Urinary bladder (tissue), 4 donors: ENCODE measurements around the gene TMEM126A. TPM values are rescaled to one million over a fixed set of nuclear protein-coding genes. Genes with fewer than 3 reads are reported as not detected.
A peak's percentile ranks its signal among the peaks of the same experiment; 100 is the strongest.
"Not testable (repeated sequence)": the region's sequence is repeated elsewhere in the genome, so short reads cannot be mapped to it uniquely, and the experiment has no call there.

Source experiments
- DNase-seq: peaks from one replicate; pipeline ENCODE4 v3.0.0-alpha.2; 2015; ENCODE audit errors: extremely low spot score
- H3K27ac ChIP-seq: one replicate; pipeline ENCODE4 v1.5.1; 2013; ENCODE audit warnings: low read depth, mild to moderate bottlenecking, moderate library complexity
- H3K36me3 ChIP-seq: one replicate; pipeline ENCODE4 v1.6.1; 2013; ENCODE audit warnings: mild to moderate bottlenecking, moderate library complexity; ENCODE audit not compliant: insufficient read depth
- H3K4me1 ChIP-seq: one replicate; pipeline ENCODE4 v1.6.1; 2013; ENCODE audit warnings: mild to moderate bottlenecking, moderate library complexity; ENCODE audit not compliant: insufficient read depth
- H3K4me3 ChIP-seq: one replicate; pipeline ENCODE4 v1.5.1; 2013; ENCODE audit warnings: low read depth, low read length
- WGBS: extraction: QIAGEN DNeasy Blood & Tissue Kit; methylation state at CpG from one replicate; pipeline ENCODE4 v1.1.7; 2013; 5-methylcytosine and 5-hydroxymethylcytosine counted together
- polyA plus RNA-seq: library from polyadenylated mRNA; stranded (reverse); fragments of 200-250 nt; gene quantifications from one replicate; pipeline ENCODE4 v1.2.3, GENCODE V29; 2013
- total RNA-seq: library from RNA; depleted of rRNA; stranded (reverse); fragments of >200 nt; gene quantifications from one replicate; pipeline ENCODE4 v1.2.3, GENCODE V29; 2014
- donor health status: healthy with polysubstance abuse.
- donor health status: healthy.

TMEM126A gene
- total and polyA plus RNA-seq, 2 donors, result 29.3 to 37.0 TPM

DNA sequence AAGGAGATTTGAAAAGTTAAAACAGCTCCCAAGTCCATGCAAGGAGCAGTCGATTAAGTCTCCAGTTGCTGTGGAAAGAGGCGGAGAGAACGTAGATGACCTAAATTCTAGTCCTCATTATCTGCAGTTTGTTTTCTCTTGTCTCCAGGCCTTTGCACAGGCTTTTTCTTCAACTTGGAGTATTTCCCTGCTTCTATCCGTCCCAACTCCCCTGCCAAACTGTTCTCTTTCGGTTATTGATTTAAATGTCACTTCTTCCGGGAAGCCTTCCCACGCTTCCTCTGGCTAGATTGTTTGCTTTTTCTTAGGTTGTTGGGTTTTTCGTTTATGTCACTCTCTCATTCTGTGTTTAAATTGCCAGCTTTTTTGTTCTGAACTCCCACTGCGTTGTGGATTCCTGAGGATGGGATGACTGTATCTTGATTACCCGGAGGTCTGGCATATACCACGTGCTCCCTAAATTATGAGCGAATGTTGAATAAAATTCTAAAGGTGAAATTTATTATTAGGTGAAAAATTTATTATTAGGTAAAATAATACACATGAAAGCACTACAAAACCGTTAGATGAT is 18.9 kb upstream of the TMEM126A start:
- no peak for DNase-seq
- no peaks in the 10 kb centered on the region for H3K4me1 ChIP-seq
- H3K27ac ChIP-seq, result no peak overlapping the region
- H3K36me3 ChIP-seq, result no peaks in the 10 kb centered on the region
- WGBS, result under 1% methylated on average over 13 of the region's 13 CpGs
- H3K4me3 ChIP-seq, result peak overlapping the region; percentile 74

DNA sequence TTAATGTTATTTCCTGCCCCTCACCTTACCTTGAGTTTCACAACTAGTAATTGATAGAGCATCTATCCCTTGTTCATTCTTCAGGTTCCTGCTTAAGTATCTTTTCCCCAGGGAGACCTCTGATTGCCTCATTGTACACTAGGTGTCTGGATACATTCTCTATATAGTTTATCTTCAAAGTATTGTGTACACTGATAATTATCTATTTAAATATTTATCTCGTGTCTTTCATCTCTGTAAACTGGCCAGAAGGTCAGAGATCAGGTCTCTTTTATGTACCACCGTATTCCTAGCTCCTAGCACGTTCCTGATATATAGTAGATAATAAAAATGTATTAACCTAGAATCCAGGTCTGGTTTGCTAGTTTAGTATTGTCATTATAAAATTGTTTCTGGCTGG is 13.0 kb upstream of the TMEM126A start:
- H3K27ac ChIP-seq, result no peak overlapping the region
- no peaks in the 10 kb centered on the region for H3K4me1 ChIP-seq
- 49% methylated on average over 3 of the region's 3 CpGs for WGBS
- no peak overlapping the region for H3K4me3 ChIP-seq
- no peaks in the 10 kb centered on the region for H3K36me3 ChIP-seq
- no peak for DNase-seq

GRCh38 chr11:85643191-85643614 is 4.6 kb upstream of the TMEM126A start:
- H3K27ac ChIP-seq, result no peak overlapping the region
- 23% methylated on average over 2 of the region's 2 CpGs for WGBS
- DNase-seq, result no peak
- H3K4me1 ChIP-seq, result no peaks in the 10 kb centered on the region
- H3K36me3 ChIP-seq, result no peaks in the 10 kb centered on the region
- H3K4me3 ChIP-seq, result no peak overlapping the region

GRCh38 chr11:85647078-85647477 is 689 bp upstream of the TMEM126A start:
- H3K36me3 ChIP-seq, result no peaks in the 10 kb centered on the region
- H3K27ac ChIP-seq, result peak overlapping the region; percentile 80
- DNase-seq, result no peak
- WGBS, result 33% methylated on average over 2 of the region's 2 CpGs
- no peaks in the 10 kb centered on the region for H3K4me1 ChIP-seq
- peak overlapping the region; percentile 59 for H3K4me3 ChIP-seq

DNA sequence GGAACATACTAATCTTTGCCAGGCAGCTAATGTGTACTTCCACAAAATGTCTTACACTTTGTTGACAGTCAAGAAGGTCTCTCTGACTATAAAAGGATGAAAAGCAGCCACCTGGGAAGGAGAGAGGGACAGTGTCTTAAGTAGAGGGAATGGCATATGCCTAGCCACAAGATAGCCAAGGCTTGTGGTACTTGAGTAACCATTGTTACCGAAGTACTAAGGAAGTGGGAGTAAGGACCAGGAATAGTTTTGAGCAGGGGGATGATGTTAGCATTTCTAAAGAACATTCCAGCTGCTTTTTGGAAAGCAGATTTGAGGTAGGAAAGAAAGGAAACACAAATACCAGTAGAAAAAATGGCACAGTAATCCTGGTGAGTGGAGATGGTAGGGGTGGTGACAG is 3.4 kb downstream of the TMEM126A start:
- 86% methylated on average over 1 of the region's 1 CpG for WGBS
- H3K27ac ChIP-seq, result no peak overlapping the region
- no peaks in the 10 kb centered on the region for H3K4me1 ChIP-seq
- peaks cover 2% of the 10 kb centered on the region for H3K36me3 ChIP-seq
- H3K4me3 ChIP-seq, result no peak overlapping the region
- no peak for DNase-seq

DNA sequence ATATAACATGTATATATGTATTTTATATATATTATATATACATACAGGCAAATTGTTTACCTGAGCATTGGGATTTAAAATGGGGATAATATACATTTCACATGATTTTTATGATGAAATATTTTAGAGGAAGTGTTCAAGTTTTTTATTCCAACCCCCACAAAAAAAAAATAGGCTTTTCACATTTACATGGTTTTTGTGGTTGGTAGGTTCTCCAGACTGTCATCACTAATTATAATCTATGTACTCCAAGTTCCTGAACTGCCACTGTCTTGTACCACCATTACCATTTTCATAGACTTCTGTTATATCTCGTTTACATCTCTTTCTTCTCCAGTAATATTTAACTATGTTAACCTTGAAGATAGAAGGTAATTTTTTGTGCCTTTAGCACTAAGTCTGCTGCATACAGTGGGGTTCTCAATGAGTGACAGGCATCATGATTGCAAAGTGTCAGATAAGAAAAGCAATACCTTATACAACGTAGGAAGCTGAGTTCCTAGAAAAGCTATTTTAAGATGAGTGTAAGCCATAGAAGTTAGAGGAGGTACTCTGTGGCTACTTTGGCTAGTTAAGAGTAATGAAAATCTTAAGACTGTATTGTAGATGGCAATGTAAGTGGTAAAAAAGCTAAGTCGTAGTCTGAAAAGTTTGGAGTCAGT is 5.2 kb downstream of the TMEM126A start:
- Histone ChIP-seq H3K4me3 (no peak overlapping the region), H3K4me1 (no peaks in the 10 kb centered on the region), H3K36me3 (peaks cover 2% of the 10 kb centered on the region), H3K27ac (no peak overlapping the region)
- WGBS, result 66% methylated on average over 3 of the region's 3 CpGs
- no peak for DNase-seq

DNA sequence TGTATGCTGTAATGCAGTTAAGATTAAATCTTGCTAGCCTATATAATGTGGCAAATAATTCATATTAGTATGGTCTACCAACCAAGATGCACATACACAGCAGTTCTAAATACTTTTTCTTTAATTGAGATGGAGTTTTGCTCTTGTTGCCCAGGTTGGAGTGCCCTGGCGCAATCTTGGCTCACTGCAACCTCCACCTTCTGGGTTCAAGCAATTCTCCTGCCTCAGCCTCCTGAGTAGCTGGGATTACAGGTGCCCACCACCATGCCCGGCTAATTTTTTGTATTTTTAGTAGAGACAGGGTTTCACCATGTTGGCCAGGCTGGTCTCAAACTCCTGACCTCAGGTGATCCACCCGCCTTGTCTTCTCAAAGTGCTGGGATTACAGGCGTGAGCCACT is 6.6 kb downstream of the TMEM126A start:
- DNase-seq, H3K4me1 ChIP-seq, H3K4me3 ChIP-seq, H3K36me3 ChIP-seq, H3K27ac ChIP-seq: not testable (repeated sequence)
- 95% methylated on average over 4 of the region's 4 CpGs for WGBS

- H3K4me3 ChIP-seq, result no peak overlapping the region
- DNase-seq, result no peak
- H3K36me3 ChIP-seq, result peaks cover 2% of the 10 kb centered on the region
- no peaks in the 10 kb centered on the region for H3K4me1 ChIP-seq
- WGBS, result 85% methylated on average over 1 of the region's 1 CpG
- no peak overlapping the region for H3K27ac ChIP-seq
Measured at GRCh38 chr11:85656777-85657176, 9.0 kb downstream of the TMEM126A start.

GRCh38 chr11:85658180-85658579 is 10.4 kb downstream of the TMEM126A start:
- no peaks in the 10 kb centered on the region for H3K4me1 ChIP-seq
- peaks cover 2% of the 10 kb centered on the region for H3K36me3 ChIP-seq
- DNase-seq, result no peak

DNA sequence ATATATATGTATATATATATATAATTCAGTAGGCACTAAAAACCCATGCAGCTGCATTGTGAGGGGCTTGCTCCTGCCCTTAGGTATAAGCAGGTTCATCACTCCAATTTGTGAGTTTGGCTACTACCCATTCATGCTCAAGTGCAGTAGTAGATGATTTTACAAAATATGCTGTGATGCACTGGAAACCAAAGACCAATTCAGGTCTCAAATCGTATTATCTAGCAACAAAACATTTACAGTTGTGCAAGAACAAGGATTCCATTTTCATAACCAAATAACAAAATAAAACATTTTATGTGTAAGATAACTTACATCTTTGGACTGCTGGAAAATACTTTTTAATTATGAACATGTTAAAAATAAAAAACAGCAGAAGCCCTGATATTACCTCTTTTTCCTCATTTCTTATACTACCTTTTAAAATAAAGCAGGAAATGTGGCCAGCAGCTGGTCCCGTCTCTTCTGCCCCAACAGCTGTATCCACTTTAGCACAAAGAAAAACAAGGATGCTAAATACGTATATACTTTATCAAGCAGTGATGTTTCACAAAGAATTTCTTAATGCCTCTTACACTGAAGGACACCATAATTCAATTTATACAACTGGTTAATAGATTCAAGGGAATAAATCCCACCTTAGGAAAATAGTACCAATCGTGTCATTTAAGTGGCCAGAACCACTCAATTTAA is 14.4 kb downstream of the TMEM126A start:
- no peaks in the 10 kb centered on the region for H3K36me3 ChIP-seq
- peak overlapping the region; percentile 28 for H3K4me3 ChIP-seq
- no peaks in the 10 kb centered on the region for H3K4me1 ChIP-seq
- H3K27ac ChIP-seq, result peak overlapping the region; percentile 23
- whole genome bisulfite sequencing, result 7% methylated on average over 4 of the region's 4 CpGs
- DNase-seq, result no peak

More at GRCh38 chr11:85658180-85658579, 10.4 kb downstream of the TMEM126A start:
- Histone ChIP-seq H3K27ac (no peak overlapping the region), H3K4me3 (no peak overlapping the region)
- WGBS, result 27% methylated on average over 1 of the region's 1 CpG

GRCh38 chr11:85663080-85663752 is 15.4 kb downstream of the TMEM126A start:
- Histone ChIP-seq H3K36me3 (no peaks in the 10 kb centered on the region), H3K27ac (peak overlapping the region; percentile 100), H3K4me3 (peak overlapping the region; percentile 63), H3K4me1 (no peaks in the 10 kb centered on the region)
- no peak for DNase-seq
- WGBS, result 3% methylated on average over 10 of the region's 10 CpGs

DNA sequence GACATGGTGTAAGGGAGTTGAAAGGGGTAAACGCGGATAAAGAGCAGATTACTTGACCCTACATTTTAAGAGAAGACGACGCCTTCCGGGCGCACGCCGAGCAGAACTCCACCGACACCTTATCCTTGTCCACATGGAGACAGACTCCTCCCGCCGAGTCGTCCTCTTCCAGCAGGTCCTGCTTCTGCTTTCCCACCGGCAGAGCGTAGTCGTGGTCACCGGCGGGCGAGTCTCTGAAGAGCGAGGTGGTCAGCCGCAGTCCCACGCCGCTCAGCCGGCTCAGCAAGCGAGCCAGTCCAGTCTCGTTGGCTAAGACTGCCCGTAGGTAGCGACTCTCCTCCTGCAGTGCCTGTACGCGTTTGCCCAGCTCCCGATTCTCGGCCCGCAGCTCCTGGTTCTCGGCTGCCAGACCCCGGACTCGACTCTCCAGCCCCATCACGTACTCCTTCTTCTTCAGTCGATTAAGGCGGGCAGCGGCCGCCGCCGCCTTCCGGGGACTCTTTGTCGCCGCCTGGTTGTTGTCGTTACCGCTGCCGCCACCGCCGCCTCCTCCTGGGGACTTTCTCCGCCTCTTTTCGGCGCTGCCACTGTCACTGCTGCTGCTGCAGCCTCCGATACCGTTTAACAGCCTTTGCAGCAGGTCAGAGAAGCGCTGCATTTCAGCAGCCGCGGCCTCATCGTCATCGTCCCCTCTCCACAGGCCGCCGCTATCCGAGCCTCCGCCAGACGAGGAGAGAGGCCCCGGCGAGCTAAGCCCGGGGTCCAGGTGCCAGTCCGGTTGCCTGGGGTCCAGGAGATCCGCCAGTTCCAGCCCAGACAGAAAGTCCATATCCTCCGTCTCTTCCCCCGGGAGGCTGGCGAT is 16.2 kb downstream of the TMEM126A start:
- peak overlapping the region; percentile 63 for H3K4me3 ChIP-seq
- H3K36me3 ChIP-seq, result no peaks in the 10 kb centered on the region
- under 1% methylated on average over 73 of the region's 73 CpGs for WGBS
- H3K27ac ChIP-seq, result peak overlapping the region; percentile 100
- DNase-seq, result no peak
- no peaks in the 10 kb centered on the region for H3K4me1 ChIP-seq
